Neutrophil (primary cell): ENCODE data around the gene POLD2.

ENCODE experiments used
- H3K27ac ChIP-seq: fragments of 200-600 bp; sonication (generic); 2 replicates; pipeline ENCODE4 v1.5.1; 2016; ENCODE audit warnings: mild to moderate bottlenecking, moderate library complexity
- H3K27me3 ChIP-seq: fragments of 200-600 bp; sonication (generic); 2 replicates; pipeline ENCODE4 v1.6.0; 2016; ENCODE audit warnings: mild to moderate bottlenecking
- H3K36me3 ChIP-seq: fragments of 200-600 bp; sonication (generic); 2 replicates; pipeline ENCODE4 v1.5.1; 2017
- H3K4me1 ChIP-seq, 2 experiments: fragments of 200-600 bp in 1 of 2; sonication (generic) in 1 of 2; 1 replicate in 1 of 2; 2 replicates in 1 of 2; pipeline versions ENCODE4 v1.5.1 to v1.6.1; 2013 to 2016; ENCODE audit warnings: low read depth in 1 of 2, low read length in 1 of 2, mild to moderate bottlenecking in 1 of 2, moderate library complexity in 1 of 2; ENCODE audit not compliant: control insufficient read depth in 1 of 2, insufficient read depth in 1 of 2
- H3K4me3 ChIP-seq, 2 experiments: fragments of 200-600 bp in 1 of 2; sonication (generic) in 1 of 2; 1 replicate in 1 of 2; 2 replicates in 1 of 2; pipeline ENCODE4 v1.5.1; 2013 to 2016; ENCODE audit warnings: low read depth in 1 of 2, low read length in 1 of 2, mild to moderate bottlenecking in 1 of 2, moderate library complexity in 1 of 2
- H3K9me3 ChIP-seq: fragments of 200-600 bp; sonication (generic); 2 replicates; pipeline ENCODE4 v1.5.1; 2016
- CTCF ChIP-seq: fragments of 200-600 bp; sonication (generic); IDR thresholded peaks from 2 replicates; pipeline ENCODE4 v1.5.1; 2016; ENCODE audit warnings: antibody characterized with exemption

POLD2 gene

GRCh38 chr7:44120395-44120794, 3.0 kb downstream of the POLD2 start:
- H3K27ac ChIP-seq, result no peak overlapping the region
- peaks cover 7% of the 10 kb centered on the region for H3K27me3 ChIP-seq
- no peak for TF ChIP-seq CTCF
- peaks cover 13 to 15% of the 10 kb centered on the region in 2 experiments for H3K4me1 ChIP-seq
- H3K9me3 ChIP-seq, result no peaks in the 10 kb centered on the region
- H3K36me3 ChIP-seq, result no peaks in the 10 kb centered on the region
- no peak overlapping the region for H3K4me3 ChIP-seq

- Histone ChIP-seq H3K27me3 (peaks cover 7% of the 10 kb centered on the region), H3K9me3 (no peaks in the 10 kb centered on the region), H3K27ac (no peak overlapping the region), H3K4me3 (no peak overlapping the region), H3K36me3 (no peaks in the 10 kb centered on the region), H3K4me1 (peaks cover 13 to 15% of the 10 kb centered on the region in 2 experiments)
- TF ChIP-seq CTCF, result no peak
Observed at GRCh38 chr7:44119829-44120380, 3.4 kb downstream of the POLD2 start.

- no peak overlapping the region for H3K27ac ChIP-seq
- H3K4me1 ChIP-seq, result peaks cover 5 to 6% of the 10 kb centered on the region in 2 experiments
- no peaks in the 10 kb centered on the region for H3K9me3 ChIP-seq
- no peak for TF ChIP-seq CTCF
- no peaks in the 10 kb centered on the region for H3K36me3 ChIP-seq
- no peaks in the 10 kb centered on the region for H3K27me3 ChIP-seq
- H3K4me3 ChIP-seq, result no peak overlapping the region
Observed at GRCh38 chr7:44117801-44118429, 5.4 kb downstream of the POLD2 start.

GRCh38 chr7:44116789-44117666, 6.3 kb downstream of the POLD2 start:
- H3K4me1 ChIP-seq, result no peaks in the 10 kb centered on the region
- TF ChIP-seq CTCF, result no peak
- H3K36me3 ChIP-seq, result no peaks in the 10 kb centered on the region

GRCh38 chr7:44116087-44116788, 7.1 kb downstream of the POLD2 start:
- H3K4me3 ChIP-seq, result no peak overlapping the region
- no peak overlapping the region for H3K27ac ChIP-seq
- H3K27me3 ChIP-seq, result no peaks in the 10 kb centered on the region
- no peak for TF ChIP-seq CTCF
- no peaks in the 10 kb centered on the region for H3K36me3 ChIP-seq
- H3K9me3 ChIP-seq, result no peaks in the 10 kb centered on the region
- H3K4me1 ChIP-seq, result no peaks in the 10 kb centered on the region

More at GRCh38 chr7:44116789-44117666, 6.3 kb downstream of the POLD2 start:
- H3K27ac ChIP-seq, result no peak overlapping the region
- H3K4me3 ChIP-seq, result no peak overlapping the region
- no peaks in the 10 kb centered on the region for H3K9me3 ChIP-seq
- H3K27me3 ChIP-seq, result no peaks in the 10 kb centered on the region
